K562 (cell line): ENCODE measurements around the gene ACTN1. TPM values are rescaled to one million over a fixed set of nuclear protein-coding genes. Genes with fewer than 3 reads are reported as not detected.
A peak's percentile ranks its signal among the peaks of the same experiment; 100 is the strongest.

ENCODE experiments used
- BRD4 ChIP-seq: fragments of 200-600 bp; sonication (generic); IDR thresholded peaks from 2 replicates; pipeline ENCODE4 v1.6.1; 2017; ENCODE audit warnings: inconsistent platforms
- CEBPB ChIP-seq: fragments of 450-650 bp; IDR thresholded peaks from 2 replicates; pipeline ENCODE4 v1.6.1; 2016; ENCODE audit warnings: missing genetic modification characterization, missing compliant biosample characterization
- FOSL1 ChIP-seq: fragments of 200-800 bp; sonication (Bioruptor generic); conservative IDR thresholded peaks from 2 replicates; pipeline ENCODE4 v1.6.1; 2016; ENCODE audit warnings: missing genetic modification characterization, missing compliant biosample characterization
- FOXM1 ChIP-seq, 2 experiments: fragments of 450-650 bp in 1 of 2; sonication (generic) in 1 of 2; formaldehyde crosslinking in 1 of 2; IDR thresholded peaks; 2 replicates each; pipeline versions ENCODE4 v1.6.1 to v1.9.0; 2017 to 2022; ENCODE audit warnings: low read depth in 2 of 2, mild to moderate bottlenecking in 2 of 2, missing genetic modification reagents in 1 of 2, moderate library complexity in 1 of 2
- ILK ChIP-seq: fragments of 450-650 bp; IDR thresholded peaks from 2 replicates; pipeline ENCODE4 v1.6.1; 2016; ENCODE audit warnings: missing genetic modification characterization, low read depth, mild to moderate bottlenecking, missing compliant biosample characterization, moderate library complexity, borderline replicate concordance
- KAT8 ChIP-seq: fragments of 450-650 bp; IDR thresholded peaks from 2 replicates; pipeline ENCODE4 v1.6.1; 2016; ENCODE audit warnings: low read depth, mild to moderate bottlenecking
- KDM2B ChIP-seq: fragments of 250-450 bp; sonication (Bioruptor Pico); IDR thresholded peaks from 2 replicates; pipeline ENCODE4 v1.8.0; 2021; ENCODE audit warnings: mild to moderate bottlenecking, moderate library complexity
- MAFG ChIP-seq: fragments of 450-650 bp; conservative IDR thresholded peaks from 2 replicates; pipeline ENCODE4 v1.6.1; 2016; ENCODE audit warnings: missing genetic modification characterization, missing compliant biosample characterization
- MTA2 ChIP-seq: fragments of 450-650 bp; IDR thresholded peaks from 2 replicates; pipeline ENCODE4 v1.6.1; 2016; ENCODE audit warnings: low read depth
- RFX7 ChIP-seq: fragments of 250-450 bp; sonication (Bioruptor Pico); IDR thresholded peaks from 2 replicates; pipeline ENCODE4 v1.5.1; 2021; ENCODE audit warnings: mild to moderate bottlenecking
- SAP30 ChIP-seq: fragments of 200-600 bp; sonication (generic); IDR thresholded peaks from 2 replicates; pipeline ENCODE4 v1.6.1; 2012; ENCODE audit warnings: borderline replicate concordance, low read depth, mild to moderate bottlenecking, moderate library complexity, low read length, control low read depth, inconsistent platforms; ENCODE audit not compliant: insufficient read depth, poor library complexity, severe bottlenecking
- TAF1 ChIP-seq: IDR thresholded peaks from 2 replicates; pipeline ENCODE4 v1.6.1; 2011; ENCODE audit warnings: mild to moderate bottlenecking, low read length, moderate library complexity; ENCODE audit not compliant: insufficient read depth, control insufficient read depth, severe bottlenecking; ENCODE audit errors: extremely low read depth
- ZNF197 ChIP-seq: fragments of 200-800 bp; sonication (Bioruptor generic); IDR thresholded peaks from 2 replicates; pipeline ENCODE4 v1.6.1; 2016; ENCODE audit warnings: low read depth, missing genetic modification characterization, missing compliant biosample characterization
- ZNF217 ChIP-seq: sonication (generic); formaldehyde crosslinking; IDR thresholded peaks from 2 replicates; pipeline ENCODE4 v1.8.0; 2022; ENCODE audit warnings: mild to moderate bottlenecking, missing genetic modification reagents
- ZNF407 ChIP-seq: fragments of 450-650 bp; IDR thresholded peaks from 2 replicates; pipeline ENCODE4 v1.6.1; 2016; ENCODE audit warnings: low read depth
- ZNF41 ChIP-seq: fragments of 250-450 bp; sonication (Bioruptor Pico); conservative IDR thresholded peaks from 2 replicates; pipeline ENCODE4 v1.4.0; 2020; ENCODE audit warnings: mild to moderate bottlenecking
- ZNF764 ChIP-seq: fragments of 250-450 bp; sonication (Bioruptor Pico); IDR thresholded peaks from 2 replicates; pipeline ENCODE4 v1.4.0; 2020; ENCODE audit warnings: low read depth, mild to moderate bottlenecking, moderate library complexity
- polyA plus RNA-seq, 8 experiments: library from polyadenylated mRNA; depleted of rRNA in 4 of 8; stranded (reverse) in 5 of 8; unstranded in 3 of 8; fragments of >200 nt; fragmentation: Nextera tagmentation in 2 of 8; fragmentation: Illumina TruSeq in 1 of 8; extraction: Ambion mirVana in 2 of 8; extraction: Trizol in 1 of 8; gene quantifications; 2 replicates each; pipeline versions ENCODE4 v1.2.1 to v1.2.3, GENCODE V29; 2011 to 2014; ENCODE audit warnings: inconsistent platforms in 1 of 8, missing spikeins in 1 of 8
- total RNA-seq, 7 experiments: library from RNA; depleted of rRNA in 6 of 7; stranded (reverse); fragments of >200 nt in 6 of 7; fragmentation: Illumina TruSeq in 2 of 7; extraction: Trizol in 2 of 7; gene quantifications; 2 replicates each; pipeline versions ENCODE4 v1.2.1 to v1.2.3, GENCODE V29; 2011 to 2021; ENCODE audit warnings: low replicate concordance in 1 of 7
- TF ChIP-seq, protein P1 (sequence below), 3 experiments: IDR thresholded peaks in 2 of 3; conservative IDR thresholded peaks in 1 of 3; 2 replicates each; pipeline ENCODE4 v1.5.1; 2011 to 2012; ENCODE audit warnings: low read length in 3 of 3, mild to moderate bottlenecking in 3 of 3, control low read depth in 2 of 3, improper control_type of control experiment in 1 of 3, inconsistent platforms in 1 of 3, low read depth in 1 of 3, mixed read lengths in 1 of 3, moderate library complexity in 1 of 3; ENCODE audit not compliant: insufficient read depth in 2 of 3

ACTN1 gene
- total and polyA plus RNA-seq, 9 of the 15 experiments (the other 6 are each of a cell fraction or from before 2014, with no cell fraction given) = 2.2 to 67.7 (median 34.5) TPM

GRCh38 chr14:68862954-68863594 lies 116.0 kb downstream of the ACTN1 start (continued):
- TF ChIP-seq, protein P1, sequence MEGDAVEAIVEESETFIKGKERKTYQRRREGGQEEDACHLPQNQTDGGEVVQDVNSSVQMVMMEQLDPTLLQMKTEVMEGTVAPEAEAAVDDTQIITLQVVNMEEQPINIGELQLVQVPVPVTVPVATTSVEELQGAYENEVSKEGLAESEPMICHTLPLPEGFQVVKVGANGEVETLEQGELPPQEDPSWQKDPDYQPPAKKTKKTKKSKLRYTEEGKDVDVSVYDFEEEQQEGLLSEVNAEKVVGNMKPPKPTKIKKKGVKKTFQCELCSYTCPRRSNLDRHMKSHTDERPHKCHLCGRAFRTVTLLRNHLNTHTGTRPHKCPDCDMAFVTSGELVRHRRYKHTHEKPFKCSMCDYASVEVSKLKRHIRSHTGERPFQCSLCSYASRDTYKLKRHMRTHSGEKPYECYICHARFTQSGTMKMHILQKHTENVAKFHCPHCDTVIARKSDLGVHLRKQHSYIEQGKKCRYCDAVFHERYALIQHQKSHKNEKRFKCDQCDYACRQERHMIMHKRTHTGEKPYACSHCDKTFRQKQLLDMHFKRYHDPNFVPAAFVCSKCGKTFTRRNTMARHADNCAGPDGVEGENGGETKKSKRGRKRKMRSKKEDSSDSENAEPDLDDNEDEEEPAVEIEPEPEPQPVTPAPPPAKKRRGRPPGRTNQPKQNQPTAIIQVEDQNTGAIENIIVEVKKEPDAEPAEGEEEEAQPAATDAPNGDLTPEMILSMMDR (IDR thresholded peaks at IDR 0.05 in 2 of 3, conservative IDR thresholded peaks at IDR 0.05 in 1 of 3; ENCODE audit: insufficient read depth in 2 of 3, low read depth in 1 of 3, low read length in 3 of 3) = peak; percentile 66 to 78 (median 75)
- no peak for TF ChIP-seq FOXM1 (IDR thresholded peaks at IDR 0.05; ENCODE audit: low read depth)
- TF ChIP-seq FOXM1 (CRISPR knock-in tag; IDR thresholded peaks at IDR 0.05; ENCODE audit: low read depth) = no peak
- no peak for TF ChIP-seq BRD4
- no peak for TF ChIP-seq KAT8
- TF ChIP-seq ZNF407 = no peak
- no peak for TF ChIP-seq ILK (tag)
- no peak for TF ChIP-seq CEBPB (tag)
- TF ChIP-seq RFX7 = no peak
- TF ChIP-seq MAFG (tag) = no peak
- no peak for TF ChIP-seq ZNF217 (CRISPR knock-in tag)
- TF ChIP-seq ZNF197 (CRISPR knock-in tag) = no peak
- no peak for TF ChIP-seq ZNF41 (CRISPR knock-in tag)
- no peak for TF ChIP-seq FOSL1 (tag)
- TF ChIP-seq KDM2B (CRISPR knock-in tag) = no peak
- TF ChIP-seq SAP30 = no peak
- TF ChIP-seq ZNF764 (CRISPR knock-in tag) = no peak
- no peak for TF ChIP-seq MTA2
- TF ChIP-seq TAF1 = no peak
